Midbrain (tissue), 1 donor: Measurements from ENCODE around the gene RASSF6.
A peak's percentile ranks its signal among the peaks of the same experiment; 100 is the strongest.
"Not testable (repeated sequence)": the region's sequence is repeated elsewhere in the genome, so short reads cannot be mapped to it uniquely, and the experiment has no call there.

ENCODE experiments used
- DNase-seq: peaks from one replicate; lab custom pipeline; 2025; lab: John Stamatoyannopoulos, UW

The RASSF6 gene

GRCh38 chr4:73612032-73612431 is 8.2 kb downstream of the RASSF6 start:
- no peak for DNase-seq

- no peak for DNase-seq
These were observed 10.5 kb downstream of the RASSF6 start for GRCh38 chr4:73609706-73610105.

- no peak for DNase-seq
These were observed 11.3 kb downstream of the RASSF6 start for GRCh38 chr4:73608689-73609594.

GRCh38 chr4:73607375-73608033 is 12.7 kb downstream of the RASSF6 start:
- no peak for DNase-seq

- no peak for DNase-seq
These were observed 13.7 kb downstream of the RASSF6 start for GRCh38 chr4:73606465-73606974.

GRCh38 chr4:73603854-73604584 is 16.2 kb downstream of the RASSF6 start:
- DNase-seq, result no peak

- no peak for DNase-seq
These were observed 16.9 kb downstream of the RASSF6 start for GRCh38 chr4:73603271-73603710.

- DNase-seq, result no peak
These were observed 19.3 kb downstream of the RASSF6 start for GRCh38 chr4:73600954-73601353.

- no peak for DNase-seq
These were observed 21.1 kb downstream of the RASSF6 start for GRCh38 chr4:73599182-73599581.

- DNase-seq, result no peak
These were observed 22.6 kb downstream of the RASSF6 start for GRCh38 chr4:73597594-73597993.

GRCh38 chr4:73597183-73597582 is 23.1 kb downstream of the RASSF6 start:
- not testable (repeated sequence) for DNase-seq

- DNase-seq, result no peak
These were observed 24.2 kb downstream of the RASSF6 start for GRCh38 chr4:73596001-73596400.

GRCh38 chr4:73593631-73594241 is 26.5 kb downstream of the RASSF6 start:
- DNase-seq, result peak; percentile 9

GRCh38 chr4:73589887-73590801 is 30.1 kb downstream of the RASSF6 start:
- DNase-seq, result no peak

- no peak for DNase-seq
These were observed 30.9 kb downstream of the RASSF6 start for GRCh38 chr4:73589261-73589847.

- no peak for DNase-seq
These were observed 31.6 kb downstream of the RASSF6 start for GRCh38 chr4:73588613-73589012.

GRCh38 chr4:73586666-73587065 is 33.6 kb downstream of the RASSF6 start:
- DNase-seq, result no peak

GRCh38 chr4:73586040-73586439 is 34.2 kb downstream of the RASSF6 start:
- DNase-seq, result no peak

- DNase-seq, result no peak
These were observed 34.9 kb downstream of the RASSF6 start for GRCh38 chr4:73585345-73585744.

GRCh38 chr4:73583666-73584065 is 36.6 kb downstream of the RASSF6 start:
- no peak for DNase-seq
